ENCODE data around the gene ZNF728.
"Not testable (repeated sequence)": the region's sequence is repeated elsewhere in the genome, so short reads cannot be mapped to it uniquely, and the experiment has no call there.

Gene ZNF728

GRCh38 chr19:23002690-23003422 lies at the start of gene ZNF728:
Gene ZNF728, minus strand, starts transcription at chr19:23003176. Its CDS starts 146 bp downstream, at chr19:23003030.
- H3K4me1 Mint-ChIP-seq: no peaks in the 10 kb centered on the region
- ATAC-seq (no peak), DNase-seq (ENCODE audit: low spot score in 2 of 2) (no peak)
- no peaks in the 10 kb centered on the region for H3K36me3 Mint-ChIP-seq
- H3K4me3 Mint-ChIP-seq: no peak within 1 kb of the TSS
- H3K9me3 Mint-ChIP-seq: peaks cover 14% of the 10 kb centered on the region
- no peak within 1 kb of the TSS for H3K27ac Mint-ChIP-seq

GRCh38 chr19:23052349-23052748 lies 49.4 kb upstream of the ZNF728 start:
- ATAC-seq: no peak
- no peak for DNase-seq (ENCODE audit: low spot score in 2 of 2)
- H3K27ac Mint-ChIP-seq: no peak overlapping the region
- no peaks in the 10 kb centered on the region for H3K36me3 Mint-ChIP-seq
- peaks cover 19% of the 10 kb centered on the region for H3K9me3 Mint-ChIP-seq
- H3K4me1 Mint-ChIP-seq: no peaks in the 10 kb centered on the region
- H3K4me3 Mint-ChIP-seq: no peak overlapping the region

- Mint-ChIP-seq H3K9me3 (peaks cover 13% of the 10 kb centered on the region), H3K36me3 (no peaks in the 10 kb centered on the region), H3K4me1 (no peaks in the 10 kb centered on the region), H3K4me3 (no peak overlapping the region), H3K27ac (no peak overlapping the region)
- ATAC-seq: no peak
- DNase-seq (ENCODE audit: low spot score in 2 of 2): no peak
Measured at GRCh38 chr19:23049256-23049655, 46.3 kb upstream of the ZNF728 start.

- Mint-ChIP-seq H3K4me1 (no peaks in the 10 kb centered on the region), H3K4me3 (no peak overlapping the region), H3K36me3 (no peaks in the 10 kb centered on the region), H3K9me3 (peaks cover 13% of the 10 kb centered on the region), H3K27ac (no peak overlapping the region)
- ATAC-seq (no peak), DNase-seq (ENCODE audit: low spot score in 2 of 2) (no peak)
Measured at GRCh38 chr19:23046743-23047142, 43.8 kb upstream of the ZNF728 start.

- no peak overlapping the region for H3K4me3 Mint-ChIP-seq
- ATAC-seq: no peak
- H3K9me3 Mint-ChIP-seq: peaks cover 22% of the 10 kb centered on the region
- H3K4me1 Mint-ChIP-seq: no peaks in the 10 kb centered on the region
- no peaks in the 10 kb centered on the region for H3K36me3 Mint-ChIP-seq
- H3K27ac Mint-ChIP-seq: no peak overlapping the region
- no peak for DNase-seq (ENCODE audit: low spot score in 2 of 2)
Measured at GRCh38 chr19:23033721-23034120, 30.7 kb upstream of the ZNF728 start.

GRCh38 chr19:23015660-23016059 lies 12.7 kb upstream of the ZNF728 start:
- Mint-ChIP-seq H3K4me1 (no peaks in the 10 kb centered on the region), H3K36me3 (no peaks in the 10 kb centered on the region), H3K27ac (no peak overlapping the region), H3K4me3 (no peak overlapping the region), H3K9me3 (peaks cover 3% of the 10 kb centered on the region)
- DNase-seq (ENCODE audit: low spot score in 2 of 2): no peak
- no peak for ATAC-seq

GRCh38 chr19:22994957-22995356 lies 8.0 kb downstream of the ZNF728 start:
- peaks cover 13% of the 10 kb centered on the region for H3K9me3 Mint-ChIP-seq
- H3K4me1 Mint-ChIP-seq: not testable (repeated sequence)

GRCh38 chr19:22976248-22976647 lies 26.7 kb downstream of the ZNF728 start:
- Mint-ChIP-seq H3K27ac (no peak overlapping the region), H3K36me3 (no peaks in the 10 kb centered on the region), H3K4me3 (no peak overlapping the region), H3K9me3 (peaks cover 39% of the 10 kb centered on the region), H3K4me1 (no peaks in the 10 kb centered on the region)
- ATAC-seq: no peak
- no peak for DNase-seq (ENCODE audit: low spot score in 2 of 2)

More at GRCh38 chr19:22994957-22995356, 8.0 kb downstream of the ZNF728 start:
- not testable (repeated sequence) for H3K27ac Mint-ChIP-seq; DNase-seq (ENCODE audit: low spot score in 2 of 2); H3K4me3 Mint-ChIP-seq; H3K36me3 Mint-ChIP-seq; ATAC-seq

- not testable (repeated sequence) for H3K27ac Mint-ChIP-seq; H3K4me3 Mint-ChIP-seq; H3K4me1 Mint-ChIP-seq; DNase-seq (ENCODE audit: low spot score in 2 of 2); ATAC-seq; H3K36me3 Mint-ChIP-seq
- peaks cover 37% of the 10 kb centered on the region for H3K9me3 Mint-ChIP-seq
Measured at GRCh38 chr19:22975546-22976136, 27.3 kb downstream of the ZNF728 start.

- peaks cover 18% of the 10 kb centered on the region for H3K9me3 Mint-ChIP-seq
Measured at GRCh38 chr19:22945560-22945959, 57.4 kb downstream of the ZNF728 start.

GRCh38 chr19:22935151-22935550 lies 67.8 kb downstream of the ZNF728 start:
- Mint-ChIP-seq H3K4me3 (no peak overlapping the region), H3K4me1 (no peaks in the 10 kb centered on the region), H3K27ac (no peak overlapping the region), H3K9me3 (peaks cover 7% of the 10 kb centered on the region), H3K36me3 (no peaks in the 10 kb centered on the region)
- DNase-seq (ENCODE audit: low spot score in 2 of 2): no peak
- no peak for ATAC-seq

More at GRCh38 chr19:22945560-22945959, 57.4 kb downstream of the ZNF728 start:
- no peak overlapping the region for H3K27ac Mint-ChIP-seq
- no peaks in the 10 kb centered on the region for H3K36me3 Mint-ChIP-seq
- ATAC-seq (no peak), DNase-seq (ENCODE audit: low spot score in 2 of 2) (no peak)
- H3K4me1 Mint-ChIP-seq: no peaks in the 10 kb centered on the region
- no peak overlapping the region for H3K4me3 Mint-ChIP-seq

- H3K27ac Mint-ChIP-seq; H3K4me1 Mint-ChIP-seq; H3K4me3 Mint-ChIP-seq; H3K9me3 Mint-ChIP-seq; DNase-seq (ENCODE audit: low spot score in 2 of 2); H3K36me3 Mint-ChIP-seq; ATAC-seq: not testable (repeated sequence)
Measured at GRCh38 chr19:22927576-22927975, 75.4 kb downstream of the ZNF728 start.

- DNase-seq (ENCODE audit: low spot score in 2 of 2); ATAC-seq; H3K4me1 Mint-ChIP-seq; H3K4me3 Mint-ChIP-seq; H3K9me3 Mint-ChIP-seq; H3K36me3 Mint-ChIP-seq; H3K27ac Mint-ChIP-seq: not testable (repeated sequence)
Measured at GRCh38 chr19:22925181-22925580, 77.8 kb downstream of the ZNF728 start.
